ENCODE results near the gene SSR4.
"Not testable (repeated sequence)": the region's sequence is repeated elsewhere in the genome, so short reads cannot be mapped to it uniquely, and the experiment has no call there.

The SSR4 gene

GRCh38 chrX:153806999-153807575 lies 12.6 kb downstream of the SSR4 start:
- no peak for DNase-seq

DNA sequence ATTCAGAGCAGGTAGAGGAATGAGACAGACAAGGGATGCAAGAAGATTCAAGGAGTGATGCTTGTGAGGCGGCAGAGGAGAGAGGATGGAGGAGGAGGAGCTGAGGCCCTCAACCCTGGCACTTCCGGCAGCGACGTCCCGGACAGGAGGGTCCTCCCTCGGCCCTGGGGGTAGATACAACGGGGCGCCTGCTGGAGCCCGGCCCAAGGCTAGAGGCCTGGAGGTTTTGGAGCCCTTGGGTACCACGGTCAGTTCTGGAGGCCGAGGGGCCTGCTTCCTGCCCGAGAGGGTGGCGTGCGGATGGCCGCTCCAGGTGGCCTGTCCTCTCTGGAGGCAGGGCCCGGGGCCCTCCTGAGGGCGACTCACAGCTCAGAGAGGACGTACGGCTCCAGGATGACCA lies 13.5 kb downstream of the SSR4 start:
- no peak for DNase-seq

GRCh38 chrX:153812220-153812619 lies 17.8 kb downstream of the SSR4 start:
- no peak for DNase-seq

- no peak for DNase-seq
These were observed 18.7 kb downstream of the SSR4 start for GRCh38 chrX:153813161-153813560.

DNA sequence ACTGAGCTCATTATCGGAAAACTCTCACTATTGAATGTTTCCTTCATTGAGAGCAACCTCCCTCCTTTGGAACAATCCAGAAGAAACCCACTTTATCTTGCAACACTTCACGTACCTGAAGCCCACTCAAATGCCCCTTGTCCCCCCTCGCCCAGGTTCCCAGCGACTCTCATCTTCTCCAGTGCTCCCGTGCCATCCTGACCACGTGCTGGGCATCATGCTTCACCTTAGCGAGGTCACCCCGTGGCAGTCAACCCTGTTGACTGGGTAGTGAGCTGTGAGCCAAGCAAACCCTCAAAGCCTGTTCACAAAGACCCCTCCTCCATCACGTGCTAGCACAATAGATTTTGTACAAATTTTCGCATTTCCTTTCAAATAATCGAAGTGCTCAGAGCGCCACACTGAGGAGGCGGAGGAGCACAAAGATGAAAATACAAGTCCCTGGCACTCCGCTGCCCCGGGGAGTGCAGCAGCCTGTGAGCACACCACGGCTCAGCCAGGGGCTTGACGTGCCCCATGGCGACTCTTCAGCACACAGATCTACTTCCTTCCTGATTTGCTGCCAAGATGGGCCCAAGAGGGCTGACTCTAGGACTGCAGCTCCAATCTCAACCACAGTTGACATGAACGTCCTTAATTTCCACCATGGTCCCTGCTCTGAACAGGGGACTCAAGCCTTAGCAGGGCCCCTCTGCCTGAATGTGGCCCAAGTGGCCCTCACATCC lies 20.3 kb downstream of the SSR4 start:
- DNase-seq: no peak

DNA sequence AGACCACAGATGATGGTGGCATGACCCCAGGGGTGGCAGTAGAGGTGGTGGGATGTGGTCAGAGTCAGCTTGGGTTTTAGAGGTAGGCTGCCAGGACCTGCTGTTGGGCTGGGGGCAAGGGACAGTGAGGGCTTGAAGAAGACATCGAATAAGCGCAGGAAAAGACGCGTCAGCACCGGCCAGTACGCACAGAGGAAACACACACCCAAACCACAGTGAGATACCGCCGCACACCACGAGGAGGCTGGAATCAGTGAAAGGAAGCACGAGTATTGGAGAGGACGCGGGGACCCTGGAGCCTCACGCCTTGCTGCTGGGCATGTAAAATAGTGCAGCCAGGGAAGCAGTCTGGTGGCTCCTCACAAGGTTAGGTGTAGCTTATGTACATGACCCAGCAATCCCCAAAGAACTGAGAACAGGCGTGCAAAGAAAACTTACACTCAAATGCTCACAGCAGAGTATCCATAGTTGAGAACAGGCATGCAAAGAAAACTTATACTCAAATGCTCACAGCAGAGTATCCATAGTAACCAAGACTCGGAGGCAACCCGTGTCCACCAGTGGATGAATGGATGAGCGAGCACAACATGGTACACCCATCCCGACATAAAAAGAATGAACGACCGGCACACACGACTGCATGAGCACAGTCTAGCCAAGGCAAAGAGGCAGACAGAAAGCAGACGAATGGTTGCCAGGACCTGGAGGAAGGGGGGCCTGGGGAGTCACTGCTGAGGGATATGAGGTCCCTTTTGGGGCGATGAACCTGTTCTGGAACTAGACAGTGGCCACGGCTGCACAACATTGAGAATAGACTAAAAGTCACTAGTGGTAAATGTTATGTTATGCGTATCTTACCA lies 22.6 kb downstream of the SSR4 start:
- no peak for DNase-seq

DNA sequence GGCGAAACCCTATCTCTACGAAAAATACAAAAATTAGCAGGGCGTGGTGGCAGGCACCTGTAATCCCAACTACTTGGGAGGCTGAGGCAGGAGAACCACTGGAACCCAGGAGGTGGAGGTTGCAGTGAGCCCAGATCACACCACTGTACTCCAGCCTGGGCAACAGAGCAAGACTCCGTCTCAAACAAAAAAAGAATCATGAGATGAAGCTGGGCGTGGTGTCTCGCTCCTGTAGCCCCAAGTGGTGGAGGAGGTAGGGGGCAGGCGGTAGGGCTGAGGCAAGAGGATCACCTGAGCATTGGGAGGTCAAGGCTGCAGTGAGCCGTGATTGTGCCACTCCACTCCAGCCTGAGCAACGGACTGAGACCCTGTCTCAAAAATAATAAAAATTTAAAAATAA lies 23.6 kb downstream of the SSR4 start:
- DNase-seq: not testable (repeated sequence)

- DNase-seq: no peak
These were observed 24.3 kb downstream of the SSR4 start for GRCh38 chrX:153818571-153819383.

GRCh38 chrX:153819384-153820040 lies 25.0 kb downstream of the SSR4 start:
- DNase-seq: no peak

GRCh38 chrX:153820601-153821000 lies 26.1 kb downstream of the SSR4 start:
- no peak for DNase-seq

DNA sequence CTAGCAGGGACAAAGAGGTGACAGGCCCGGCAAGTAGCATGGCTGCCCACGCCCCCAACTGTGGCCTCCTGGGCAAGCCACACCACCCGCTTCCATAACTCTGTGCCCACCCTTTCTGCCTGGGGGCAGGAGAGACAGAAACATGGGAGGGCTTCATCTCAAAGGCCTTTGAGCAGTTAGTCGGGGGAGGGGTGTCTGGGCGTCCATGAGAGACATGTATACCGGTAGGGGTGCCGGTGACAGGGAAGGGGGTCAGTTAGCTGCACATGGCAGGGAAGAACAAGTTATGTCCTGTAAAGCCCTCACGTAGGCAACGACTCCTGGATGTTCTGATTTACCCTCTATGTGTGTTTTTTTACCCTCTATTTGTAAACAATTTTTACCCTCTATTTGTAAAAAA lies 26.6 kb downstream of the SSR4 start:
- DNase-seq: no peak

- DNase-seq: no peak
These were observed 29.9 kb downstream of the SSR4 start for GRCh38 chrX:153824348-153824747.

GRCh38 chrX:153825042-153825441 lies 30.6 kb downstream of the SSR4 start:
- DNase-seq: no peak

DNA sequence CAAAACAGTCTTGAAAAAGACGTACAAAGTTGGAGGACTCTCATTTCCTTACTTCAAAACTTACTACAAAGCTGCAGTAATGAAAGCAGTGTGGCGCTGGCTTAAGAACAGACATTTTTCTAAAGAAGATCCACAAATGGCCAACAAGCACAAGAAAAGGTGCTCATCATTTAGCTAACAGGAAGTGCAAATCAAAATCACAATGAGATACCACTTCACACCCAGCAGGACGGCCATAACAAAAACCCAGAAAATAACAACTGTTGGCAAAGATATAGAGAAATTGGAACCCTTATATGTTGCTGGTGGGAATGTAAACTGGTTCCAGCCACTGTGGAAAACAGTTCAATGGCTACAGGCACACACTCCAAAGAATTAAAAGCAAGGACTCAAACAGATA lies 32.5 kb downstream of the SSR4 start:
- no peak for DNase-seq

DNA sequence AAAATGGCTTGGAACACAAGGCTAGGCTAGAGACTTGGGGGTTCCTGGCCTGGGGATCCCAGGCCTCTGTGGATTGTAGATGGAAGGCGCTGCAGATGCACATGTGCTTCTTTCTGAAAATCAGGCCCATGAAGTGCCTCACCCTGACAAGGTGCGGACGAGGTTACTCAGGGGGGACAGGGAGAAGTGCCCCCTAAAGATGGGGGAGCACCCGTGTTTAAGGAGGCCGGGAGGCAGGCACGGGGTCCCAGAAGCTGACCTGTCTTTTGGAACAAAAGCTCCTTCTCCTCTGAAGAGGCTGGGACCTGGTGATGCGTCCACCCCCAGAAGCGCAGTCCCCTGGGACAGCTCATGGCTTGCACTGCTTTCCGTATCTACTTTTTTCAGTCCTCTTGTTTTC lies 33.4 kb downstream of the SSR4 start:
- DNase-seq: no peak

DNA sequence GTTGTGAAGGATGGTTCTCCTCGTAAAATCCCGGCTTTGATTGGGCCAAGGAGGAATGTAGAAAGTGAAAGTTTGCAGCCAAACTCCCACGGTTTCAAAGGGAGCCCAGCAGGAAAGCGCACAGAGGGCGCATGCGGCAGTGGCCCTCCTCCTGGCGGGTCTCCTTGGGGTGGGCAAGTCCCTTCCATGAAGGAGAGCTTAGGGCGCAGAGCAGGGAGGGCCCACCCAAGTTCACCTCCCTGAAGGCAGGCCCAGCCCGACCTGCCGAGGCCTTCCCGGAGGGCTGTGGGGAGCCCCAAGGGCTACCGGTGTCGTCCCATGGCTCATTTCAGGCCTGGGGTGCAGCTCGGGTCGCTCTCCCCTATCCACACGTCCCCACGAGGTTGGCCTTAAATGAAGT lies 33.8 kb downstream of the SSR4 start:
- no peak for DNase-seq

GRCh38 chrX:153828723-153829548 lies 34.5 kb downstream of the SSR4 start:
- no peak for DNase-seq

- DNase-seq: no peak
These were observed 35.0 kb downstream of the SSR4 start for GRCh38 chrX:153829549-153829798.

GRCh38 chrX:153829799-153830639 lies 35.6 kb downstream of the SSR4 start, which contains the start of gene PDZD4:
TSS of gene PDZD4 (minus strand) at chrX:153830544. CDS start at chrX:153830298, 246 bp downstream.
- no peak for DNase-seq

DNA sequence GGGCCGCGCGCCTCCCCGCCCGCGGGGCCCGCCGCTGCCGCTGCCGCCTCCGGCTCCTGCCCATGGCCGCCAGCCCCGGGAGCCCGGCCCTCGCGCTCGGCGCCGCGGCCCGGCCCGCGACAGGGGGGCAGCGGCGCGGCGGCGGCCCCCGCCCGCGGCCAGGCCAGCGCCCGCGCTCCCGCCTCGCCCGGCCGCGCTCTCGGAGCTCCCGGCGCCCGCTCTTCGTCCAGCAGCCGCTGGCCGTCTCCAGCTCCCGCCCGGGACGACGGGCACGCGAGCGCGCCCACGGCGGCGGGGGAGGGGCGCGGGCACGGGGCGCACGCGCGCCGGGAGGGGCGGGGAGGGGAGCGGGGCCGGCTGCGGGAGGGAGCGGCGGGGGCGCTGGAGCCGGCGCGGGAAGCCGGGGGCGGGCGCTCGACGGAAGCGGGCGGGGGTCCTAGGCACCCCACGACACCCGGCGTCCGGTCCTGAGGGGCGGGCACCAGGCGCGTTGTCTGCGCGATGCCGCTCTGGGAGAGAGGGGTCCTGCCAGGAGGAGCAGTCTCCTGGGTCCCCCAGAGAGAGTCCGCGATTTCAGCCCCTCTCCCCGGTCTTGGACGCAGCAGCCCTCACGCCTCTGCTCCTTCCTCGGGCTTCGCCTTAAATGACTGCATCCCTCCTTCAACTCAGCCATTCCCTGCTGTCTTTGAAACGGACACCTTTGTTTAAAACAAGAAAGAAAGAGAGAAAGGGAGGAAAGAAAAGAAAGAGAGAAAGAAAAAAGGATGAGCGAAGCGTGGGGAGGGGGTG lies 36.4 kb downstream of the SSR4 start:
- DNase-seq: no peak
